GM04503 (cell line): Measurements from ENCODE around the gene C3orf18.

Source experiments
- DNase-seq: peaks from one replicate; pipeline ENCODE4 v3.0.0-alpha.2; 2012; ENCODE audit warnings: low read depth

The C3orf18 gene

GRCh38 chr3:50551054-50551659 is 16.4 kb downstream of the C3orf18 start:
- DNase-seq: no peak

DNA sequence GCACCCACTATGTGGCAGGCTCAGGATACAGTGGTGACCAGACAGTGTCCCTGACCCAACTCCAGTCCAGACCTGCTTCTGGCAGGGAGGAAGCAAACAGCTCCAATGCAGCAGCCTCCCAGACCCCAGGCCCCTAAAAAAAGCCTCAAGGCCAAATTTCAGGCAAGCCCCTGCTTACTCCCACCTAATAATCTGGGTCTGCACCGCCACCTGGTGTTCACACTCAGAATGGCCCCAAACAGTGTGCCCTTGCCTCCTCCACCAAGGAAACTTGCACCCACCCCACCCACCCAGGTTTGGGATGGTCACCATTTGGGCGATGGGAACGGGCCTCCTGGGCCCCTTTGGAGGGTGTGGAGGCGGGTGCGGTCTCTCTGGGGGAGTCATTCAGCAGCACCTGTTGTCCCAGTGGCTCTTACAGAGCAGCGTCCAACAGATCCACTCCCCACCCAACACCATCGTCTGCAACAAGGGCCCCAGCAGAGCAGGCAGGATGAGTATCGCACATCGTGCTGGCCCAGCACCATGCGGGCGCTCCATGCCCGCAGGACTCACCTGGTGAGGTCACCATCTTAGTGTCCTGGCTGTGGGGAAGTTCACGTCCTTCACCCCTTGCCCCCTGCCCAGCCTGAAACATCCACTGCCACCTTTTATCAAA is 17.3 kb downstream of the C3orf18 start:
- no peak for DNase-seq

GRCh38 chr3:50549226-50549625 is 18.3 kb downstream of the C3orf18 start:
- DNase-seq: no peak

- no peak for DNase-seq
Measured at GRCh38 chr3:50545781-50546180, 21.8 kb downstream of the C3orf18 start.

DNA sequence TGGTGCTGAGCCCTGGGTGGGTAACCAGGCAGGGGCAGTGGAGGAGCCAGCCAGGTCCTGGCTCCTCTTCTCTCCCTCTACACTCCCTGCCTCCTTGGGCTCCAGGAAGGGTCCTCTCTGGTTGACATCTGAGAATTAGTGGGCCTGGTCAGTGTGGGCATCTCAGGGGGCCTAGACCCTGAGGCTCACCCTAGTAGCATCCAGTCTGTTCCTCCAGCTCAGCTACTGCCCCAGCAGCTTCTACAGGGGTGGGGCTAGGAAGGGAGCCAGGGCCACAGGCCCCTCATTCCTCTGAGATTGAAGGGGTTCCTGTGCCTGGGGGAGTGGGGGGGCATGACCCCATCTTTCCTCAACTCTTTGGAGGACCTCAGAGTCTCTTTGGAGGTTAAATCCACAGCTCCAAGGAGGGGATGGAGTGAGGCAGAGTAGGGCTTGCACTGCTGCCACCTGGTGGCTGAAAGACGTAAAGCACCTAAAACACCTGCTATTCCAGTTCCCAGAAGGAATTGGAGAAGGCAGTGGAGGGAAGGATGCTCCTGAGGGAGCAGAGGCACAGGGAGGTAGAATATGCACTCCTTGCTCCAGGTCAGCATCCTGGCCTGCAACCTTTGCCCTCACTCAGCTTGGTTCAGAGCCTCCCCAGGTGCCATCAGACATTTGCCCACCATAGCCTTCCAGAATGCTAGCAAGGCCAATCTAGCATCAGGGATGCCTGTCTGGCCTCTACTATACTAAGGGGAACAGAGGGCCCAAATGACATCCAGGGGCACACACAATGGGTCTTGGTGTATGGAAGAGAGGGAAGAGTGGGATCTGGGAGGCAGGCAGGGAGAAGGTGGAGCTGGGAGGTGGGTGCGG is 25.1 kb downstream of the C3orf18 start:
- no peak for DNase-seq

- no peak for DNase-seq
Measured at GRCh38 chr3:50539356-50540286, 27.9 kb downstream of the C3orf18 start.

DNA sequence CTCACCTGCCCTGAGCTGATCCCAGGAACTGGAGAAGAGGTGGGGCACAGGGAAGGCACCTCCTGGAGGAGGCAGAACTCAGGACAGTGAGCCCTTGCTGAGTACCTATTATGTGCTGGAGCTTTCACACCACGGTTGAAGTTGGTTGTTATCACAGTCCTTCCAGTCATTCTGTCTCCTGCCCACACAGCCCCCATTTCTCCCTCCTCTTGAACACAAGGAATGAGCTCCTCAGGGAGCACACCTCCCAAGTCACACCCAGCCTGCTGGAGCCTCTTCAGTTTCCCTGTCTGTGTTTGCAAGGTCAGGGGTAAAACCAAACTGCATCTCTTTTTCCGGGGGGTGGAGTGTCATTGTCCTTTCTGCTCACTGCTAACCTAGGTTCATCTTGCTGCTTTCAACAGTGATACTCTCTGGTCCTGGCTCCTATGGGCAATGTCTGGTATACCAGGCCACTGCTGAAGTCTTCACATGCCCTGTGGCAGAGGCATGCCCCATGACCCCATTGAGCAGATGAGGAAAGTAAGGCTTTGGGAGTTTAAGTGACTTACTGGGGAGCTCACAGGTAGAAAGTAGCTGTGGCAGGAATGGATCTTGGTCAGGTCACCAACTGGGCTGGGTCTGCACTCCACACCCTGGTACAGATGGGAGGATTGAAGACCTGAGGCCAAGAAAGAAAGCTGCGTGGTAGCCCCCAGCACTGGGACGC is 30.0 kb downstream of the C3orf18 start:
- DNase-seq: no peak

- no peak for DNase-seq
Measured at GRCh38 chr3:50536471-50537180, 30.9 kb downstream of the C3orf18 start.

- no peak for DNase-seq
Measured at GRCh38 chr3:50534681-50535330, 32.7 kb downstream of the C3orf18 start.

GRCh38 chr3:50533807-50534461 is 33.6 kb downstream of the C3orf18 start:
- DNase-seq: no peak

- no peak for DNase-seq
Measured at GRCh38 chr3:50533316-50533715, 34.2 kb downstream of the C3orf18 start.

- no peak for DNase-seq
Measured at GRCh38 chr3:50532062-50532705, 35.4 kb downstream of the C3orf18 start.

DNA sequence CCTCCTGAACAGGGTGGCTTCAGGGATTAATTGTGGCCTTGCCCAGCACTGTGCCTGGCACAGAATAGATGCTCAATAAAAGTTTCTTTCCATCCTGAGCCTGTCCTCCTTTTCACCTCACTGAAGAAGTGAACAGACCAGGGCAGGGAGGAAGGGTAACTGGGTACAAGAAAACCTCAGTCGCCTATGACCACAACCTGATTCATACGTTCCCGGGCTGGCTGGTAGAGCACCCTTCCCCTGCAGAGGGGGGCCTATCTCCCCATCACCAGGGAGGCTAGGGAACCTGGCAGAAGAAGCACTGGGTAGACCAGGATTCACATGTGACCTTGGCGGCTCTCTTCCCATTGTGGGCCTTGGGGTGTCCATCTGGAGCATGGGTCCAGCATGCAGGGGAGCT is 36.3 kb downstream of the C3orf18 start:
- no peak for DNase-seq

DNA sequence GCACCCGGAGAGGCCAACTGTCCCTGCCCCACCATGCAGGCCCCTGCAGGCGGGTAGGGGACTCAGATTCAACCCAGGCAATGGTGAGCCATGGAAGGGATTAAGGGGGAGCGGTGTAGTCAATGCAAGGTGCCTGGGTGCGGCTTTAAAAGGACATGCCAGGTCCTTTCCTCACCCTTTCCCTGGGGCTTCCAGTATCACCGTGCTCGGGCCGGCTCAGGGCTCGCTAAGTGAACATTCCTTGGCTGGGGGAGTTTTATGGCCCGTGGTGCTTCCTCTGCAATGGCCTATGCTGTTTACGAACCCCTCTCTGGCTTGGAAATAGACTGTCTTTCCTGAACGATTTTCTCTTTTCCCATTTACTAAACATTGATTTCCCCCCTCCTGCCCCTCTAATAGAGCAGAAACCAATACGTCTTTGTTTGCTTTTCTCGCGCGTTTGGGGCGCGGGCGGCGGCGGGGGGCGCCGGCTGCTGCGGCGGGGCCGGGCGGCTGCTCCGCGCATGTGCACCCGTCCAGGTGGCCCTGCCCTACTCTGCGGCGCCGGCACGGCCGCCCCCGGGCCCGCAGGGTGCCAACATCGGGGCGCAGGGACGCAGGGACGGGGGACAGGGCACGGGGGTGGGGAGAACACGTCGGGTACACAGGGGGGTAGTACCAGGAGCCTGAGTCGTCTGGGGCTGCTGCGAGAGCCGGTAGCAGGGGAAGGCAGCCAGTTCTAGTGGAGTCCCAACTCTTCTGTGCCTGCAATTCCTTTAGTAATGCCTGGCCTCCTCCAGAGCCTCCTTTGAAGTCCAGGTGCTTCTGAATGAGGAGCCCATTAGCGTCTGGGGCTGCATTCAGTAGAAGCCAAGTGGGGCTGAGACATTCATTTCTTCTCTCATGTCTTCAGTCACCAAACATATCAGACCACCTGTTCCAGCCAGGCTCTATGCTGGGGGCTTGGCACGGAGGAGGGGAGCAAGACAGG is 37.3 kb downstream of the C3orf18 start:
- no peak for DNase-seq

DNA sequence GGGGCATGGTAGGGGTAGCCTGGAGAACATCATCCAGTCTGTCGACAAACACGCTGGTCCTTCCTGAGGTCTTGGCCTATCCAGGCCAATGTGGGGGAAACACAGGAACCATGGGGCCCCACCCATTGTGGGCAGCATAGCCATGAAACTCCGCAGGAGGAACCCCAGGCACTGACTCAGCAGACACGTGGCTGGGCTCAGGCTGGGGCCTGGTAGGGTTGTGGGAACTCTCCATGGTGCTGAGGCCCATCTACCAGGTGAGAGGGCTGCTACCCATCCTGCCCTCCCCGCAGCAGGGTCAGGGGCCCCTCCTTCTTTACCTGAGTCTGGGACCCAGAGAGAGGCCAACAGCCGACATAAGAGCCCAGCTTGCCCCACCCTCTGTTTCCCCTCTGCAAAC is 41.6 kb downstream of the C3orf18 start:
- DNase-seq: no peak

GRCh38 chr3:50525191-50525910 is 42.2 kb downstream of the C3orf18 start:
- no peak for DNase-seq

DNA sequence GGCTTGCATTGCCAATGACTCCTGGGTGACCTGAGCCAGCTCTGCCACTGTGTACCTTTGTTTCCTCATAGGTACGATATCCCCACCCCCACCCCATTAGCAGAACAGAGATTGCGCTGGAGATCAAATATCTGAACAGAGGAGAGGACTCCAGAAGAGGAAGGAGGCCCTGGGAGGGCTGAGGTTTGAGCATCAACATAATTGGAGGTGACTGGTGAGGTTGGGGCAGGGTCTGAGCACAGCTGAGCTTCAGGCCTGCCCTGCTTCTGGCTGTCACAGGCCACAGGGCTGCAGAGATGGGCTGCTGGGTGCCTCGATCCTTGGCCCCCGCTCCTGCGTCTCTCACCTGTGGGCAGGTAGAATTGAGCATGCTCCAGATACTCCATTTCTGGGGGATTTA is 42.8 kb downstream of the C3orf18 start:
- no peak for DNase-seq
